Neural progenitor cell (in vitro differentiated cells): ENCODE measurements around the gene IGBP1. TPM values are rescaled to one million over a fixed set of nuclear protein-coding genes. Genes with fewer than 3 reads are reported as not detected.
"Not testable (repeated sequence)": the region's sequence is repeated elsewhere in the genome, so short reads cannot be mapped to it uniquely, and the experiment has no call there.

ENCODE experiments used
- DNase-seq: peaks from one replicate; pipeline ENCODE4 v3.0.0-alpha.2; 2016; ENCODE audit warnings: low spot score
- H2AFZ ChIP-seq: fragments of 200-600 bp; sonication (generic); replicated peaks from 2 replicates; pipeline ENCODE4 v1.6.1; 2016; ENCODE audit warnings: antibody characterized with exemption
- H3F3A ChIP-seq: fragments of 200-600 bp; sonication (generic); 2 replicates; pipeline ENCODE4 v1.6.1; 2016; ENCODE audit warnings: antibody characterized with exemption, low read depth
- H3K27ac ChIP-seq: fragments of 200-600 bp; sonication (generic); 2 replicates; pipeline ENCODE4 v1.5.1; 2016; ENCODE audit warnings: mild to moderate bottlenecking
- H3K27me3 ChIP-seq: fragments of 200-600 bp; sonication (generic); 2 replicates; pipeline ENCODE4 v1.6.1; 2016; ENCODE audit warnings: mild to moderate bottlenecking, moderate library complexity
- H3K36me3 ChIP-seq: fragments of 200-600 bp; sonication (generic); 2 replicates; pipeline ENCODE4 v1.5.1; 2016
- H3K4me1 ChIP-seq: fragments of 200-600 bp; sonication (generic); 2 replicates; pipeline ENCODE4 v1.6.1; 2016; ENCODE audit warnings: mixed run types
- H3K4me2 ChIP-seq: fragments of 200-600 bp; sonication (generic); 2 replicates; pipeline ENCODE4 v1.6.1; 2016
- H3K4me3 ChIP-seq: fragments of 200-600 bp; sonication (generic); 2 replicates; pipeline ENCODE4 v1.5.1; 2016
- H3K79me2 ChIP-seq: fragments of 200-600 bp; sonication (generic); 2 replicates; pipeline ENCODE4 v1.6.1; 2016; ENCODE audit warnings: low read depth
- H3K9ac ChIP-seq: fragments of 200-600 bp; sonication (generic); 2 replicates; pipeline ENCODE4 v1.6.1; 2016
- H3K9me3 ChIP-seq: fragments of 200-600 bp; sonication (generic); 2 replicates; pipeline ENCODE4 v1.5.1; 2016; ENCODE audit warnings: low read depth
- H4K20me1 ChIP-seq: fragments of 200-600 bp; sonication (generic); 2 replicates; pipeline ENCODE4 v1.6.1; 2016; ENCODE audit warnings: low read depth
- H3K27ac Mint-ChIP-seq: 3 replicates; pipeline ENCODE4 v1.8.0; 2021; ENCODE audit warnings: mixed read lengths
- H3K27me3 Mint-ChIP-seq: 2 replicates; pipeline ENCODE4 v1.8.0; 2022; ENCODE audit warnings: low read depth, mild to moderate bottlenecking, inconsistent platforms, moderate library complexity, mixed read lengths; ENCODE audit not compliant: insufficient read depth
- H3K36me3 Mint-ChIP-seq: 3 replicates; pipeline ENCODE4 v1.8.0; 2021; ENCODE audit warnings: mixed read lengths
- H3K4me1 Mint-ChIP-seq: 3 replicates; pipeline ENCODE4 v1.8.0; 2021; ENCODE audit warnings: mixed read lengths
- H3K4me3 Mint-ChIP-seq: 3 replicates; pipeline ENCODE4 v1.8.0; 2021; ENCODE audit warnings: mild to moderate bottlenecking, moderate library complexity, mixed read lengths
- H3K9me3 Mint-ChIP-seq: 3 replicates; pipeline ENCODE4 v1.8.0; 2020; ENCODE audit warnings: mixed read lengths
- EZH2 ChIP-seq: fragments of 200-600 bp; sonication (generic); IDR thresholded peaks from 2 replicates; pipeline ENCODE4 v1.6.1; 2017; ENCODE audit warnings: antibody characterized with exemption, mild to moderate bottlenecking, moderate library complexity
- EZH2phosphoT487 ChIP-seq: fragments of 200-600 bp; sonication (generic); IDR thresholded peaks from 2 replicates; pipeline ENCODE4 v1.6.1; 2017; ENCODE audit warnings: antibody characterized with exemption
- total RNA-seq: library from RNA; depleted of rRNA; stranded (reverse); fragments of >200 nt; gene quantifications from 2 replicates; pipeline ENCODE4 v1.2.3, GENCODE V29; 2015; ENCODE audit warnings: low replicate concordance
- TF ChIP-seq, protein P1 (sequence below): fragments of 200-600 bp; sonication (generic); IDR thresholded peaks from 2 replicates; pipeline ENCODE4 v1.5.1; 2017; ENCODE audit warnings: antibody characterized with exemption, mild to moderate bottlenecking

IGBP1 gene
- total RNA-seq, 1 donor from 2014 or later, result 54.0 TPM

DNA sequence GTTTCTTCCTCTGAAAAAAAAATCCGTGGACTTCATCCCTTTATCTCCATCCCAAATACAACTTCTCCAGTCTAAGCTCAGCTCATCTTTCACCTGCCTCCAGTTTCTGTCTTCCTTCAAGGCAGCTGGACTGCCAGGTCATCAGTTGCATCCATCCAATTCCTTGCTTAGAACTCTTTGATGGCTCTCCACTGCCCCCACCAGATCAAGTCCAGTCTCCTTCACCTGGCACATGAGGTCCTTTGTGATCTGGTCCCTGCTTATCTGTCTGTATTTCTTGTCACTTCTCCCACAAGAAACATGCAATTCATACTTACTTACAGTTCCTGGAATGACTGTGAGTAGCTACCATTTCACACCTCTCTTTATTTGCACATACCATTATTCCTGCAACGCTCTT lies 37.2 kb upstream of the IGBP1 start:
- peaks cover 2% of the 10 kb centered on the region for H3K27me3 Mint-ChIP-seq
- no peaks in the 10 kb centered on the region for H4K20me1 ChIP-seq
- H3K79me2 ChIP-seq, result no peaks in the 10 kb centered on the region
- no peaks in the 10 kb centered on the region for H3K9me3 ChIP-seq
- no peak overlapping the region for H2AFZ ChIP-seq
- no peak overlapping the region for H3K27ac Mint-ChIP-seq
- no peaks in the 10 kb centered on the region for H3K4me1 ChIP-seq
- H3K4me2 ChIP-seq, result no peak overlapping the region
- no peak for TF ChIP-seq EZH2
- TF ChIP-seq, protein P1, sequence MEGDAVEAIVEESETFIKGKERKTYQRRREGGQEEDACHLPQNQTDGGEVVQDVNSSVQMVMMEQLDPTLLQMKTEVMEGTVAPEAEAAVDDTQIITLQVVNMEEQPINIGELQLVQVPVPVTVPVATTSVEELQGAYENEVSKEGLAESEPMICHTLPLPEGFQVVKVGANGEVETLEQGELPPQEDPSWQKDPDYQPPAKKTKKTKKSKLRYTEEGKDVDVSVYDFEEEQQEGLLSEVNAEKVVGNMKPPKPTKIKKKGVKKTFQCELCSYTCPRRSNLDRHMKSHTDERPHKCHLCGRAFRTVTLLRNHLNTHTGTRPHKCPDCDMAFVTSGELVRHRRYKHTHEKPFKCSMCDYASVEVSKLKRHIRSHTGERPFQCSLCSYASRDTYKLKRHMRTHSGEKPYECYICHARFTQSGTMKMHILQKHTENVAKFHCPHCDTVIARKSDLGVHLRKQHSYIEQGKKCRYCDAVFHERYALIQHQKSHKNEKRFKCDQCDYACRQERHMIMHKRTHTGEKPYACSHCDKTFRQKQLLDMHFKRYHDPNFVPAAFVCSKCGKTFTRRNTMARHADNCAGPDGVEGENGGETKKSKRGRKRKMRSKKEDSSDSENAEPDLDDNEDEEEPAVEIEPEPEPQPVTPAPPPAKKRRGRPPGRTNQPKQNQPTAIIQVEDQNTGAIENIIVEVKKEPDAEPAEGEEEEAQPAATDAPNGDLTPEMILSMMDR, result peak; percentile 36
- no peaks in the 10 kb centered on the region for H3K36me3 ChIP-seq
- H3K9ac ChIP-seq, result no peak overlapping the region
- peak; percentile 16 for DNase-seq
- no peak overlapping the region for H3K4me3 Mint-ChIP-seq
- no peaks in the 10 kb centered on the region for H3K4me1 Mint-ChIP-seq
- no peaks in the 10 kb centered on the region for H3K36me3 Mint-ChIP-seq
- H3K27me3 ChIP-seq, result no peaks in the 10 kb centered on the region
- H3K9me3 Mint-ChIP-seq, result peaks cover 9% of the 10 kb centered on the region
- no peaks in the 10 kb centered on the region for H3F3A ChIP-seq
- no peak overlapping the region for H3K27ac ChIP-seq
- no peak overlapping the region for H3K4me3 ChIP-seq

DNA sequence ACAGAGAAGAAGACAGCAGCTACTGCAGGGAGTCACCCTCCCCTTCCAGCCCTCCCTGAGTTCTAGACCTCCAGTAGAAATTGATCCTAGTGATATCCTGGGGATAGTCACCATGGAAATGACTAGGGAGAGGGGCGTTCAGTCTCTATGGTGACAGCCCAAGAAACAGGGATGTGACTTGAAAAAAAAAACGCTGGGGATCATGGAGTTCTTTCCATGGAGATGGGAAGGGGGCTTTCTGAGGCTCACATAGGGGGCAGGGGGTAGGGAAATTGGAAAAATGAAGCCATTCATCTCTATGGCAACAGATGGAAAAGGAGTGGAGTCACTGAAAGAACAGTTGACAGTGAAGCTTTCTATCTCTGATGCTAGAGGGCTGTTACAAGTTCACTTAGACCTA lies 28.0 kb upstream of the IGBP1 start:
- Histone ChIP-seq H3K9me3 (no peaks in the 10 kb centered on the region), H3K27me3 (no peaks in the 10 kb centered on the region), H3K4me2 (no peak overlapping the region), H3K36me3 (no peaks in the 10 kb centered on the region), H3K4me3 (no peak overlapping the region), H3K4me1 (no peaks in the 10 kb centered on the region), H2AFZ (no peak overlapping the region), H3K9ac (no peak overlapping the region), H3K79me2 (no peaks in the 10 kb centered on the region), H4K20me1 (no peaks in the 10 kb centered on the region), H3K27ac (no peak overlapping the region), H3F3A (no peaks in the 10 kb centered on the region)
- Mint-ChIP-seq H3K27me3 (no peaks in the 10 kb centered on the region), H3K4me3 (peak overlapping the region; percentile 60), H3K36me3 (no peaks in the 10 kb centered on the region), H3K27ac (peak overlapping the region; percentile 93), H3K4me1 (peaks cover 24% of the 10 kb centered on the region), H3K9me3 (peaks cover 2% of the 10 kb centered on the region)
- TF ChIP-seq EZH2phosphoT487 (no peak), EZH2 (no peak)
- TF ChIP-seq, protein P1, result no peak
- DNase-seq, result no peak

DNA sequence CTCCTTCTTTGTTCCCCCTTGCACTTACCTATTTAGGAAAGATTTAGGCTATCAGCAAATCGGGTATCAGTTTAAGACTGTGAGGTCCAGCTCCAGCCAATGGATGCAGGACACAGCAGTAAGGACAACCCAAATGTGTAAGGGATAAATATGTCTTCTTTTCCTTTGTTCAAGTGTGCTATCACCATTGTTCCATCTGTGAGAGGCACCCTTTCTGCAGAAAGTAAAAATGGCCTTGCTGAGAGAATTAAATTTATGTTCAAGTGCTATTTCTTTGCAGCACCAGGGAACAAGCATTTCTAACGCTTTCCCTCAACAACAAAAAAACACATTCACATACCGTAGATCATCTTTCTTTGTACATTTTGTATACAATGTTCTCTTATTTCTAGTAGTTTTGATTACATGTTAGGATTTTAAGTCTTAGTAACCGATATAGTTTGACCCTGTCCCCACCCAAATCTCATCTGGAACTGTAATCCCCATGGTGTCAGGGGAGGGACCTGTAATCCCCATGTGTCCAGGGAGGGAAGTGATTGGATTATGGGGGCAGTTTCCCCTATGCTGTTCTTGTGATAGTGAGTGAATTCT lies 21.7 kb upstream of the IGBP1 start:
- not testable (repeated sequence) for H3K36me3 ChIP-seq, H3K4me3 ChIP-seq, H3K9me3 ChIP-seq, H2AFZ ChIP-seq, H3K4me1 Mint-ChIP-seq, H3K4me2 ChIP-seq, H3K4me1 ChIP-seq, H3K27ac Mint-ChIP-seq, H3K4me3 Mint-ChIP-seq, H3K9ac ChIP-seq, H3K79me2 ChIP-seq, H4K20me1 ChIP-seq, H3K27me3 ChIP-seq, DNase-seq, H3F3A ChIP-seq, H3K36me3 Mint-ChIP-seq, H3K27me3 Mint-ChIP-seq, H3K27ac ChIP-seq
- peaks cover 13% of the 10 kb centered on the region for H3K9me3 Mint-ChIP-seq

DNA sequence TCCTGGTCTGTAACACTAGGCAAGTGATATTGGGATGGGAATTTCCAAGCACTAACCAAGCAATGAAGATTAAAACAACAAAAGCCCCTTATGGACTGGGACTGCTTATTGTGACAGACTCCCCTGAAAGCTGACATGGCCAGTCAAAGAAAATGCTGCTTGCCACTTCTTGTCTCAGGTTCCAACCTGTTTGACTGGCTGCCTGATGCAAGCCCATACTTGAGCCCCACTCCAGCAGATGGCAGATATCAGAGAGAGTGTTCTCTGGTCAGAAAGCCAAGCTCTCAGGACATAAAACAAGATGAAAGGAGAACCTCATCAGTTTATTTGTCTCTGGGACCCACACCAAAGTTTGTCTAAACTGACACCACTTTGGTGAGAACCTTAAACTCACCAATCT lies 15.5 kb upstream of the IGBP1 start:
- Mint-ChIP-seq H3K36me3 (no peaks in the 10 kb centered on the region), H3K4me3 (no peak overlapping the region), H3K27me3 (peaks cover 7% of the 10 kb centered on the region), H3K27ac (no peak overlapping the region), H3K9me3 (peaks cover 12% of the 10 kb centered on the region), H3K4me1 (no peaks in the 10 kb centered on the region)
- Histone ChIP-seq H4K20me1 (no peaks in the 10 kb centered on the region), H3F3A (no peaks in the 10 kb centered on the region), H2AFZ (no peak overlapping the region), H3K4me1 (no peaks in the 10 kb centered on the region), H3K36me3 (no peaks in the 10 kb centered on the region), H3K9me3 (no peaks in the 10 kb centered on the region), H3K4me2 (no peak overlapping the region), H3K9ac (no peak overlapping the region), H3K27ac (no peak overlapping the region), H3K27me3 (no peaks in the 10 kb centered on the region), H3K79me2 (no peaks in the 10 kb centered on the region), H3K4me3 (no peak overlapping the region)
- TF ChIP-seq EZH2phosphoT487 (no peak), EZH2 (no peak)
- DNase-seq, result no peak

DNA sequence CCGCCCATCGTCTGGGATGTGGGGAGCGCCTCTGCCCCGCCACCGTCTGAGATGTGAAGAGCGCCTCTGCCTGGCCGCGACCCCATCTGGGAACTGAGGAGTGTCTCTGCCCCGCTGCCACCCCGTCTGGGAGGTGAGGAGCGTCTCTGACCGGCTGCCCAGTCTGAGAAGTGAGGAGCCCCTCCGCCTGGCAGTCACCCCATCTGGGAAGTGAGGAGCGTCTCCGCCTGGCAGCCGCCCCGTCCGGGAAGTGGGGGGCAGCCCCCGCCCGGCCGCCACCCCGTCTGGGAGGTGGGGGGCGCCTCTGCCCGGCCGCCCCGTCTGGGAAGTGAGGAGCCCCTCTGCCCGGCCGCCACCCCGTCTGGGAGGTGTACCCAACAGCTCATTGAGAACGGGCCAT lies 10.2 kb upstream of the IGBP1 start:
- not testable (repeated sequence) for H3K27me3 Mint-ChIP-seq, H2AFZ ChIP-seq, H3K79me2 ChIP-seq, H3K4me1 ChIP-seq, H3K4me1 Mint-ChIP-seq, H3K27ac ChIP-seq, DNase-seq, H3K9ac ChIP-seq, H3K4me3 ChIP-seq, H3K4me3 Mint-ChIP-seq, H3K4me2 ChIP-seq, H3K36me3 ChIP-seq, H3F3A ChIP-seq, H3K27me3 ChIP-seq, H3K27ac Mint-ChIP-seq, H3K36me3 Mint-ChIP-seq, H3K9me3 ChIP-seq, H4K20me1 ChIP-seq
- H3K9me3 Mint-ChIP-seq, result peaks cover 22% of the 10 kb centered on the region
